OCI-LY3 (cell line): ENCODE measurements around the gene PLCL1.

Source experiments
- H2AFZ ChIP-seq: fragments of 200-600, 300-600 bp; shearing (Covaris generic); 2 replicates; pipeline ENCODE4 v1.6.0; 2014; ENCODE audit warnings: antibody characterized with exemption, low read depth, low read length
- H3K27ac ChIP-seq: fragments of 200-600, 300-600 bp; sonication (generic); 2 replicates; pipeline ENCODE4 v1.5.1; 2014; ENCODE audit warnings: mild to moderate bottlenecking, low read length, moderate library complexity, mixed read lengths
- H3K27me3 ChIP-seq: fragments of 200-600, 300-600 bp; sonication (generic); 2 replicates; pipeline ENCODE4 v1.6.1; 2014; ENCODE audit warnings: low read depth, low read length, mixed read lengths
- H3K36me3 ChIP-seq: fragments of 200-600, 300-600 bp; sonication (generic); replicated peaks from 2 replicates; pipeline ENCODE3; 2014; ENCODE audit warnings: low read depth, low read length, mixed read lengths
- H3K4me1 ChIP-seq: fragments of 300-600, 200-600 bp; sonication (generic); 2 replicates; pipeline ENCODE4 v1.6.1; 2014; ENCODE audit warnings: low read length, mixed read lengths
- H3K4me2 ChIP-seq: fragments of 200-600, 300-600 bp; sonication (generic); 2 replicates; pipeline ENCODE4 v1.6.1; 2014; ENCODE audit warnings: low read length, mixed read lengths
- H3K4me3 ChIP-seq: fragments of 300-600, 200-600 bp; sonication (generic); 2 replicates; pipeline ENCODE4 v1.5.1; 2014; ENCODE audit warnings: antibody characterized with exemption, mild to moderate bottlenecking, low read length, moderate library complexity
- H3K79me2 ChIP-seq: fragments of 300-600, 200-600 bp; shearing (Covaris generic); 2 replicates; pipeline ENCODE4 v1.6.1; 2014; ENCODE audit warnings: mild to moderate bottlenecking, low read length, mixed read lengths
- H3K9ac ChIP-seq: fragments of 300-600, 200-600 bp; shearing (Covaris generic); 2 replicates; pipeline ENCODE4 v1.6.0; 2014; ENCODE audit warnings: mild to moderate bottlenecking, low read length, moderate library complexity
- H3K9me3 ChIP-seq: fragments of 200-600, 300-600 bp; shearing (Covaris generic); 2 replicates; pipeline ENCODE4 v1.6.1; 2014; ENCODE audit warnings: low read length, mixed read lengths; ENCODE audit not compliant: insufficient read depth
- H4K20me1 ChIP-seq: fragments of 200-600, 300-600 bp; sonication (generic); 2 replicates; pipeline ENCODE4 v1.6.1; 2016; ENCODE audit warnings: low read length, mixed read lengths; ENCODE audit not compliant: insufficient read depth
- EZH2phosphoT487 ChIP-seq: fragments of 200-600 bp; shearing (Covaris generic); IDR thresholded peaks from 2 replicates; pipeline ENCODE4 v1.6.1; 2018; ENCODE audit warnings: antibody characterized with exemption, mixed run types, low read depth
- TF ChIP-seq, protein P1 (sequence below): fragments of 200-600, 300-600 bp; sonication (generic); IDR thresholded peaks from 2 replicates; pipeline ENCODE4 v1.5.1; 2014; ENCODE audit warnings: antibody characterized with exemption, low read length, low read depth

Gene PLCL1

DNA sequence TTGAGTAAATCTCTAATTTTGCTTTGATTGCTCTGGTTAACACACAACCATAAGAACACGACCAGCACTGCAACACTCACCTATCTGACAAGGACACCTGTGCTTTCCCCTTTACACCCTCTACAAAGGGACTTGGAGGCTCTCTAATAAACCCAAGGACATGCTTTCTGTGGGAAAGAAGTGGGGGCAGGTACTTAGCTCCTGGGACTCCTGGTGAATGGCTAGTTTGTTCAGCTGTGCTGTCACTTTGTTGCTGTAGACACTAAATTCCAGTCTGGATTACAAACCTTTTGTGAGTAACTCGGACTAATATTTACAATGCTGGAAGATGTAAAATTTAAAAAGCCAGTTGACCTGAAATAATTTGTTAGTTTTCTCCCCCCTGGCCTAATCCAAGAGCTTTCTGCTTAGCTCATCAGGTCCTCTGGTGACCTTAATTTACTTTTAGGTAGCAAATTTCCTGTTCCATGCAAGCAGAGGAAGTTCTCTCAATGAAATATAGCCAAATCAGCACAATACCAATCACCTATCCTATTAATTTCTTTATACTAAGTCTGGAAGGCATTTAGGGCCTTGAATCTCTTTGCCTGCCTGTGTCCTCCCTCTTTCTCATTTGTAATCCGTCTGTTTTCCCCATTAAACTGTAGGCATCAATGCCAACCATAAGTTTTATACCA lies 67.5 kb downstream of the PLCL1 start:
- no peak overlapping the region for H3K9ac ChIP-seq
- H3K4me1 ChIP-seq = no peaks in the 10 kb centered on the region
- H3K36me3 ChIP-seq = no peaks in the 10 kb centered on the region
- no peaks in the 10 kb centered on the region for H3K79me2 ChIP-seq
- H3K9me3 ChIP-seq = no peaks in the 10 kb centered on the region
- no peak overlapping the region for H3K4me3 ChIP-seq
- TF ChIP-seq, protein P1, sequence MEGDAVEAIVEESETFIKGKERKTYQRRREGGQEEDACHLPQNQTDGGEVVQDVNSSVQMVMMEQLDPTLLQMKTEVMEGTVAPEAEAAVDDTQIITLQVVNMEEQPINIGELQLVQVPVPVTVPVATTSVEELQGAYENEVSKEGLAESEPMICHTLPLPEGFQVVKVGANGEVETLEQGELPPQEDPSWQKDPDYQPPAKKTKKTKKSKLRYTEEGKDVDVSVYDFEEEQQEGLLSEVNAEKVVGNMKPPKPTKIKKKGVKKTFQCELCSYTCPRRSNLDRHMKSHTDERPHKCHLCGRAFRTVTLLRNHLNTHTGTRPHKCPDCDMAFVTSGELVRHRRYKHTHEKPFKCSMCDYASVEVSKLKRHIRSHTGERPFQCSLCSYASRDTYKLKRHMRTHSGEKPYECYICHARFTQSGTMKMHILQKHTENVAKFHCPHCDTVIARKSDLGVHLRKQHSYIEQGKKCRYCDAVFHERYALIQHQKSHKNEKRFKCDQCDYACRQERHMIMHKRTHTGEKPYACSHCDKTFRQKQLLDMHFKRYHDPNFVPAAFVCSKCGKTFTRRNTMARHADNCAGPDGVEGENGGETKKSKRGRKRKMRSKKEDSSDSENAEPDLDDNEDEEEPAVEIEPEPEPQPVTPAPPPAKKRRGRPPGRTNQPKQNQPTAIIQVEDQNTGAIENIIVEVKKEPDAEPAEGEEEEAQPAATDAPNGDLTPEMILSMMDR = no peak
- TF ChIP-seq EZH2phosphoT487 = no peak
- H2AFZ ChIP-seq = no peak overlapping the region
- H4K20me1 ChIP-seq = no peaks in the 10 kb centered on the region
- no peaks in the 10 kb centered on the region for H3K27me3 ChIP-seq
- no peak overlapping the region for H3K27ac ChIP-seq
- H3K4me2 ChIP-seq = no peak overlapping the region

DNA sequence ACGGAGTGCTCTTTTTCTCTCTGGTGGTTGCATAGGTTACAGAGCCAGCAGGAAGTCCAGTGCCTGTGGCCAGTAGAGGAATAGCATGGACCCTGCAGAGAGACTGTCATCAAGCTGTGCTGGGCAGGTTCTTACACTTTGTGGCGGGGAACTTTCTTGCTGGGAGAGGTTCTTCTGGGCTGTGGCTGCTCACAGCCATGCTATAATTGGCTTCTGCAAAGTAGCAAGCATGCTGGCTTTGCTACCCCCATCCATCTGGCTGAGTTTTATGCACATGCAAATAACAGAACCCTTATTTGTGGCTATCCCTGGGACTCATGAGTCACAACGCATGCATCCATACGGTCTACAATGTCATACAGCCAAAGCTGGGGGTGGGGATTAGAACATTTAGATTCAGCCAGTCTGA lies 68.9 kb downstream of the PLCL1 start:
- Histone ChIP-seq H3K27ac (no peak overlapping the region), H2AFZ (no peak overlapping the region), H3K79me2 (no peaks in the 10 kb centered on the region), H3K9me3 (no peaks in the 10 kb centered on the region), H3K9ac (no peak overlapping the region), H3K4me2 (no peak overlapping the region), H3K27me3 (no peaks in the 10 kb centered on the region), H3K4me1 (no peaks in the 10 kb centered on the region), H3K4me3 (no peak overlapping the region), H4K20me1 (no peaks in the 10 kb centered on the region), H3K36me3 (no peaks in the 10 kb centered on the region)
- TF ChIP-seq EZH2phosphoT487 = no peak
- TF ChIP-seq, protein P1 = no peak

DNA sequence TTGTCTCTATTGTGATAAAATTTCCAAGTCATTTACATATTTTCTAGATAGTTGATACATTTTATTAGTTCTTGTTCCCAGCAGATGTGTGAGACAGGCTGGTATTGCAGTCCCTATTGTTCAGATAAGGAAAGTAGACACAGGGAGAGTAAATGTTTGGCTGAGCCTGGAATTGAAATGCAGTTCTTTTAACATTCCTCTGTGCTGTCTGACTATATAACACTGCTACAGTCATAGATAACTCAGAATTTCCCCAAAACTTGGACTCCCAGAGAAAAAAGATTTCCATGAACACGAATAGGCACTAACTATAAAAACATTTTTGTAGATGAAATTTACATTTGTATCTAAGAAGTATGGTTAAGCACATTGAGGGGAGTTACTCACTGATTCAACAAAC lies 71.4 kb downstream of the PLCL1 start:
- Histone ChIP-seq H3K4me1 (no peaks in the 10 kb centered on the region), H3K79me2 (no peaks in the 10 kb centered on the region), H3K27me3 (no peaks in the 10 kb centered on the region), H3K4me2 (no peak overlapping the region), H2AFZ (no peak overlapping the region), H3K9ac (no peak overlapping the region), H4K20me1 (no peaks in the 10 kb centered on the region), H3K27ac (no peak overlapping the region), H3K9me3 (no peaks in the 10 kb centered on the region), H3K36me3 (no peaks in the 10 kb centered on the region), H3K4me3 (no peak overlapping the region)
- TF ChIP-seq, protein P1 = no peak
- TF ChIP-seq EZH2phosphoT487 = no peak

DNA sequence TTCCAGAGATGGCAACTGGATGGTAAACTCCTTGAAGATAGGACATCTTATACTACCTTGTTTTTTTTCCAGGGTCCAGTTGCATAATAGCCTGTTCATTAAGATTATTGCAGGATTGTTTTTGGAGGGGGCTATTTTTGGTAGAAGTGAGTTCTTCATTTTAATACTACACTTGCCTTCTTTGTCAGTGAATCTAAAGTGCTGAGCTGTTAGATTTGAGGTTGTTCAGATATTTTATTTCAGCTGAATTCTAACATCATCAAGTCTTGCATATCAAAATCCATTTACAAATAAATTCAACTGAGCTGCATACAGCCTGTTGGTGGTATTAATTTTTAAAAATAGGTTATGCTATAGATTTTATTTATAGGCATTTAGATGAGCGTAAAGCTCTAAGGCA lies 72.1 kb downstream of the PLCL1 start:
- Histone ChIP-seq H3K36me3 (no peaks in the 10 kb centered on the region), H4K20me1 (no peaks in the 10 kb centered on the region), H3K9me3 (no peaks in the 10 kb centered on the region), H3K27ac (no peak overlapping the region), H3K4me3 (no peak overlapping the region), H3K4me1 (no peaks in the 10 kb centered on the region), H3K9ac (no peak overlapping the region), H2AFZ (no peak overlapping the region), H3K4me2 (no peak overlapping the region), H3K79me2 (no peaks in the 10 kb centered on the region), H3K27me3 (no peaks in the 10 kb centered on the region)
- no peak for TF ChIP-seq EZH2phosphoT487
- TF ChIP-seq, protein P1 = no peak
